PC-9 (cell line): ENCODE measurements around the gene GUCA2B.

Experiments
- CTCF ChIP-seq: fragments of 200-600 bp; sonication (generic); conservative IDR thresholded peaks from 2 replicates; pipeline ENCODE4 v1.6.1; 2017; ENCODE audit warnings: mixed run types, antibody characterized with exemption, mild to moderate bottlenecking, moderate library complexity
- EZH2 ChIP-seq: fragments of 200-600 bp; sonication (generic); IDR thresholded peaks from 2 replicates; pipeline ENCODE4 v1.8.0; 2017; ENCODE audit warnings: antibody characterized with exemption, low read depth

GRCh38 chr1:42109600-42109999 is 43.6 kb upstream of the GUCA2B start:
- no peak for TF ChIP-seq CTCF
- no peak for TF ChIP-seq EZH2
